ENCODE results near the gene ELOA. TPM values are rescaled to one million over a fixed set of nuclear protein-coding genes. Genes with fewer than 3 reads are reported as not detected.

The ELOA gene
- total and polyA plus RNA-seq, 2 experiments from 2014 or later = 49.1 to 57.7 TPM

DNA sequence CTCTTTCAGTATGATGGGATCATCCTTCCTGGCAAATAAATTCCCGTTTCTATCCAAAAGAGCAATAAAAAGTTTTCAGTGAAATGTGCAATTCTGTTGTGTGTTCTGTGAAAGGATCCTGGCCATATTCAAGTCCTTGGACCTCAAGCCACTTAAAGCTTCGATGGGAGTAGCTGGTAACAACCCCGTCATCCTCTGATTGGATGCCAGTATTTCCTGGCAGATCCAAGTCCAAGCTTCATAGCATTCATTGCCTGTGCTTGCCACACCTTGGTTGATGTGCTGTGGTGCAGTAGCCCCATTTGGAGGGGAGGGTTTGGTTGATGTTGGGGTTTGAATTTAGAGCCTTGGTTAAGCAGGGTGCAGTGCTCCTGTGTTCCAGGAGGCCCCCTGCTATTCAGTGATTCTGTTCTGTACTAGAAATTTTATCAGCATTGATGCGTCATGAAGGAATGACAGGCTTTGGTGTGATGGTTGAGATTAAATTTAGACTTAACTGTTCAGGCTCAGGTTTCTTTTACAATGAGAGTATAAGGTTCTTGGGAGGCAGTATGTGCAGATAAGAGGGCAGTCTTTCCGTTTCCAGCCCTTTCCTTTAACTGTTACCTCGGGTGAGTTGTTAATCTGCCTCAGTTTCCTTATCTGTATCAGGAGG is 46.8 kb upstream of the ELOA start:
- no peaks in the 10 kb centered on the region for H3K9me3 Mint-ChIP-seq
- Histone ChIP-seq H4K20me1 (replicated peaks; ENCODE audit: insufficient read depth) (peaks cover 84% of the 10 kb centered on the region), H3K9me2 (ENCODE audit: insufficient read depth) (no peaks in the 10 kb centered on the region), H3K79me2 (replicated peaks; ENCODE audit: insufficient read depth) (peaks cover 99% of the 10 kb centered on the region), H3K27me3 (ENCODE audit: insufficient read depth) (no peaks in the 10 kb centered on the region), H3K4me1 (ENCODE audit: insufficient read depth) (peaks cover 22% of the 10 kb centered on the region), H3K27ac (ENCODE audit: low read depth) (0 out of 2 replicates have a peak overlapping the region, but pooled peaks have one; percentile 59), H3K36me3 (ENCODE audit: insufficient read depth) (peaks cover 88% of the 10 kb centered on the region), H3K4me3 (peak overlapping the region; percentile 26; the same call in 1 of the 2 replicates), H3F3A (replicated peaks; ENCODE audit: low read depth) (peaks cover 71% of the 10 kb centered on the region), H2AFZ (no peak overlapping the region), H3K4me2 (peak overlapping the region; percentile 32; the same call in 1 of the 2 replicates)
- no peak overlapping the region; the same call in 1 of the 2 replicates for H3K27ac Mint-ChIP-seq
- H3K27me3 Mint-ChIP-seq (ENCODE audit: insufficient read depth, low read depth, poor library complexity) = peaks cover 8% of the 10 kb centered on the region
- H3K4me1 Mint-ChIP-seq = peaks cover 43% of the 10 kb centered on the region
- TF ChIP-seq JUNB (IDR thresholded peaks at IDR 0.05; ENCODE audit: unreplicated experiment) (no peak), ZNF114 (CRISPR knock-in tag; IDR thresholded peaks at IDR 0.05) (no peak), STAT1 (IDR thresholded peaks at IDR 0.05; ENCODE audit: unreplicated experiment) (no peak), CREB1 (CRISPR knock-in tag; IDR thresholded peaks at IDR 0.05; ENCODE audit: low read depth) (no peak)
- TF ChIP-seq, protein P1, sequence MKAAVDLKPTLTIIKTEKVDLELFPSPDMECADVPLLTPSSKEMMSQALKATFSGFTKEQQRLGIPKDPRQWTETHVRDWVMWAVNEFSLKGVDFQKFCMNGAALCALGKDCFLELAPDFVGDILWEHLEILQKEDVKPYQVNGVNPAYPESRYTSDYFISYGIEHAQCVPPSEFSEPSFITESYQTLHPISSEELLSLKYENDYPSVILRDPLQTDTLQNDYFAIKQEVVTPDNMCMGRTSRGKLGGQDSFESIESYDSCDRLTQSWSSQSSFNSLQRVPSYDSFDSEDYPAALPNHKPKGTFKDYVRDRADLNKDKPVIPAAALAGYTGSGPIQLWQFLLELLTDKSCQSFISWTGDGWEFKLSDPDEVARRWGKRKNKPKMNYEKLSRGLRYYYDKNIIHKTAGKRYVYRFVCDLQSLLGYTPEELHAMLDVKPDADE (IDR thresholded peaks at IDR 0.05) = no peak
- TF ChIP-seq, protein P2, sequence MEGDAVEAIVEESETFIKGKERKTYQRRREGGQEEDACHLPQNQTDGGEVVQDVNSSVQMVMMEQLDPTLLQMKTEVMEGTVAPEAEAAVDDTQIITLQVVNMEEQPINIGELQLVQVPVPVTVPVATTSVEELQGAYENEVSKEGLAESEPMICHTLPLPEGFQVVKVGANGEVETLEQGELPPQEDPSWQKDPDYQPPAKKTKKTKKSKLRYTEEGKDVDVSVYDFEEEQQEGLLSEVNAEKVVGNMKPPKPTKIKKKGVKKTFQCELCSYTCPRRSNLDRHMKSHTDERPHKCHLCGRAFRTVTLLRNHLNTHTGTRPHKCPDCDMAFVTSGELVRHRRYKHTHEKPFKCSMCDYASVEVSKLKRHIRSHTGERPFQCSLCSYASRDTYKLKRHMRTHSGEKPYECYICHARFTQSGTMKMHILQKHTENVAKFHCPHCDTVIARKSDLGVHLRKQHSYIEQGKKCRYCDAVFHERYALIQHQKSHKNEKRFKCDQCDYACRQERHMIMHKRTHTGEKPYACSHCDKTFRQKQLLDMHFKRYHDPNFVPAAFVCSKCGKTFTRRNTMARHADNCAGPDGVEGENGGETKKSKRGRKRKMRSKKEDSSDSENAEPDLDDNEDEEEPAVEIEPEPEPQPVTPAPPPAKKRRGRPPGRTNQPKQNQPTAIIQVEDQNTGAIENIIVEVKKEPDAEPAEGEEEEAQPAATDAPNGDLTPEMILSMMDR (conservative IDR thresholded peaks at IDR 0.05; ENCODE audit: low read depth in 2 of 2) = no peak
- DNase-seq (ENCODE audit: low spot score) = no peak
- H3K36me3 Mint-ChIP-seq (ENCODE audit: low read depth) = peaks cover 95% of the 10 kb centered on the region
- peak overlapping the region; percentile 93; the same call in 1 of the 3 replicates for H3K4me3 Mint-ChIP-seq
- no peak for ATAC-seq

DNA sequence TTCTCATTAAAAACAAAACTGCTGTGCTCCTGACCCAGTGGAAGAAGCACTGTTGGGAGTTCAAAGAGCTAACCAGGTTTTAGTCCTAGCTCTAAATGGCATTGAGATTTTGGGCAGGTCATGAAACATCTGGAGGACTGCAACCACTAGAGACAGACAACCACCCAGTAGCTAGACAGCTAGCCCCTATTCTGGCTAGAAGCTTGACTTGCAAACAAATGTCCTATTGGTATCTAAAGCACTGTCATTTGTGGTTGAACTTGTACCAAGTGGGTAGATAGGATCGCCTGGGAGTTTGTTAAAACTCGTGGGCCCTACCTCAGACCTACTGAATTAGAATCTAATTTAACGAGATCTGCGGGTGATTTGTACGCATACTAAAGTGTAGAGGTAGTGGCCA is 44.8 kb upstream of the ELOA start:
- peak overlapping the region; percentile 63 for H3K27ac Mint-ChIP-seq
- peaks cover 8% of the 10 kb centered on the region for H3K27me3 Mint-ChIP-seq (ENCODE audit: insufficient read depth, low read depth, poor library complexity)
- Histone ChIP-seq H3K4me2 (no peak overlapping the region), H3K4me3 (no peak overlapping the region), H2AFZ (no peak overlapping the region), H3K9me2 (ENCODE audit: insufficient read depth) (no peaks in the 10 kb centered on the region), H3K4me1 (ENCODE audit: insufficient read depth) (peaks cover 22% of the 10 kb centered on the region), H4K20me1 (replicated peaks; ENCODE audit: insufficient read depth) (peaks cover 81% of the 10 kb centered on the region), H3K79me2 (replicated peaks; ENCODE audit: insufficient read depth) (peaks cover 97% of the 10 kb centered on the region), H3F3A (replicated peaks; ENCODE audit: low read depth) (peaks cover 68% of the 10 kb centered on the region), H3K27me3 (ENCODE audit: insufficient read depth) (no peaks in the 10 kb centered on the region), H3K36me3 (ENCODE audit: insufficient read depth) (peaks cover 83% of the 10 kb centered on the region), H3K27ac (ENCODE audit: low read depth) (peak overlapping the region; percentile 78)
- H3K36me3 Mint-ChIP-seq (ENCODE audit: low read depth) = peaks cover 96% of the 10 kb centered on the region
- DNase-seq (ENCODE audit: low spot score) (peak; percentile 13), ATAC-seq (no peak)
- peaks cover 33% of the 10 kb centered on the region for H3K4me1 Mint-ChIP-seq
- TF ChIP-seq, protein P2 (conservative IDR thresholded peaks at IDR 0.05; ENCODE audit: low read depth in 2 of 2) = no peak
- TF ChIP-seq EZH2 (IDR thresholded peaks at IDR 0.05; ENCODE audit: low read depth, unreplicated experiment) = no peak
- TF ChIP-seq JUNB (IDR thresholded peaks at IDR 0.05; ENCODE audit: unreplicated experiment) = no peak
- no peaks in the 10 kb centered on the region for H3K9me3 Mint-ChIP-seq
- H3K4me3 Mint-ChIP-seq = no peak overlapping the region
